RWPE1 (cell line): ENCODE data around the gene RANBP9.

Experiments used
- CTCF ChIA-PET: fragments of 350-600 bp; sonication (Branson Sonifier 250); formaldehyde crosslinking; extraction: SDS; loops from one replicate; lab custom pipeline; 2021; lab: Yijun Ruan, JAX
- POLR2A ChIA-PET: fragments of 400-600 bp; formaldehyde crosslinking; extraction: SDS; loops from one replicate; lab custom pipeline; 2020; ENCODE audit warnings: antibody characterized with exemption; ENCODE audit not compliant: low non-redundant PET; lab: Yijun Ruan, JAX
- DNase-seq: peaks from one replicate; pipeline ENCODE4 v3.0.0; 2012; ENCODE audit warnings: low spot score
- H3K27ac ChIP-seq: fragments of 450-650 bp; 2 replicates; pipeline ENCODE4 v1.5.1; 2017
- CTCF ChIP-seq: fragments of 450-650 bp; conservative IDR thresholded peaks from 2 replicates; pipeline ENCODE4 v1.5.1; 2017; ENCODE audit warnings: low read depth, mild to moderate bottlenecking

The RANBP9 gene

GRCh38 chr6:13711733-13712598 is at the start of gene RANBP9:
RANBP9 (minus strand) TSS chr6:13711835; CDS start chr6:13711505, 330 bp downstream.
- CTCF ChIA-PET = interaction anchor here (0.5 to 0.7 kb wide), 2 partner anchors 14 to 20 kb away, joined by 3 to 5 read pairs; no protein-coding TSS in a partner anchor
- DNase-seq = peak; percentile 75

GRCh38 chr6:13760307-13761304 is 49.0 kb upstream of the RANBP9 start:
- POLR2A ChIA-PET = interaction anchor here (0.9 kb wide), 1 partner anchor 51 kb away, joined by 3 read pairs; no protein-coding TSS in a partner anchor
- CTCF ChIA-PET = interaction anchor here (0.7 to 1.0 kb wide), 2 partner anchors 8 to 1983 kb away, joined by 3 to 5 read pairs; no protein-coding TSS in a partner anchor
- peak overlapping the region; percentile 98 for H3K27ac ChIP-seq
- no peak for TF ChIP-seq CTCF
- DNase-seq = peak; percentile 48

More at GRCh38 chr6:13711733-13712598, at the start of gene RANBP9:
- TF ChIP-seq CTCF = no peak
- peak within 1 kb of the TSS; percentile 97 for H3K27ac ChIP-seq
- POLR2A ChIA-PET = no interaction called here

- CTCF ChIA-PET = interaction anchor here (0.6 kb wide), 1 partner anchor 15 kb away, joined by 3 read pairs; no protein-coding TSS in a partner anchor
- no peak for DNase-seq
- TF ChIP-seq CTCF = no peak
- POLR2A ChIA-PET = no interaction called here
- peak overlapping the region; percentile 32; the same call in 1 of the 2 replicates for H3K27ac ChIP-seq
These were observed 47.4 kb upstream of the RANBP9 start for GRCh38 chr6:13759025-13759424.

- DNase-seq = no peak
- POLR2A ChIA-PET = no interaction called here
- no peak overlapping the region for H3K27ac ChIP-seq
- TF ChIP-seq CTCF = no peak
- CTCF ChIA-PET = no interaction called here
These were observed 43.0 kb upstream of the RANBP9 start for GRCh38 chr6:13754644-13755043.

GRCh38 chr6:13743736-13744127 is 32.1 kb upstream of the RANBP9 start:
- ChIA-PET POLR2A (no interaction called here), CTCF (interaction anchor here (0.7 kb wide), 1 partner anchor 15 kb away, joined by 3 read pairs; no protein-coding TSS in a partner anchor)

More at GRCh38 chr6:13743736-13744127, 32.1 kb upstream of the RANBP9 start:
- no peak for DNase-seq
- no peak for TF ChIP-seq CTCF
- no peak overlapping the region for H3K27ac ChIP-seq
